HEK293 (cell line): Measurements from ENCODE around the gene RNF145.

Experiments
- EGR2 ChIP-seq: fragments of 450-650 bp; formaldehyde crosslinking; IDR thresholded peaks from 2 replicates; pipeline ENCODE4 v1.5.1; 2016; ENCODE audit warnings: low read depth, missing biosample characterization, missing genetic modification characterization
- KLF16 ChIP-seq: fragments of 450-650 bp; formaldehyde crosslinking; IDR thresholded peaks from 2 replicates; pipeline ENCODE4 v1.5.1; 2017; ENCODE audit warnings: missing biosample characterization, missing genetic modification characterization
- KLF9 ChIP-seq: fragments of 450-650 bp; formaldehyde crosslinking; IDR thresholded peaks from 2 replicates; pipeline ENCODE4 v1.5.1; 2016; ENCODE audit warnings: missing biosample characterization, missing genetic modification characterization, low read depth
- PRDM4 ChIP-seq: fragments of 450-650 bp; formaldehyde crosslinking; IDR thresholded peaks from 2 replicates; pipeline ENCODE4 v1.5.1; 2017; ENCODE audit warnings: missing biosample characterization, missing genetic modification characterization
- YY2 ChIP-seq: fragments of 450-650 bp; formaldehyde crosslinking; IDR thresholded peaks from 2 replicates; pipeline ENCODE4 v1.5.1; 2016; ENCODE audit warnings: missing biosample characterization, missing genetic modification characterization
- ZBTB11 ChIP-seq: fragments of 450-650 bp; formaldehyde crosslinking; conservative IDR thresholded peaks from 2 replicates; pipeline ENCODE4 v1.5.1; 2016; ENCODE audit warnings: low read depth, missing biosample characterization, missing genetic modification characterization
- ZBTB21 ChIP-seq: fragments of 450-650 bp; formaldehyde crosslinking; IDR thresholded peaks from 2 replicates; pipeline ENCODE4 v1.5.1; 2017; ENCODE audit warnings: missing biosample characterization, missing genetic modification characterization
- ZEB2 ChIP-seq: fragments of 450-650 bp; formaldehyde crosslinking; IDR thresholded peaks from 2 replicates; pipeline ENCODE4 v1.5.1; 2016; ENCODE audit warnings: missing biosample characterization, missing genetic modification characterization
- ZIC2 ChIP-seq: fragments of 450-650 bp; formaldehyde crosslinking; IDR thresholded peaks from 2 replicates; pipeline ENCODE4 v1.5.1; 2016; ENCODE audit warnings: missing biosample characterization, missing genetic modification characterization
- ZNF138 ChIP-seq: fragments of 450-650 bp; formaldehyde crosslinking; IDR thresholded peaks from 2 replicates; pipeline ENCODE4 v1.5.1; 2016; ENCODE audit warnings: missing biosample characterization, missing genetic modification characterization, borderline replicate concordance
- ZNF148 ChIP-seq: fragments of 450-650 bp; formaldehyde crosslinking; IDR thresholded peaks from 2 replicates; pipeline ENCODE4 v1.5.0; 2017; ENCODE audit warnings: missing biosample characterization, missing genetic modification characterization, borderline replicate concordance
- ZNF19 ChIP-seq: fragments of 450-650 bp; formaldehyde crosslinking; IDR thresholded peaks from 2 replicates; pipeline ENCODE4; 2016; ENCODE audit warnings: missing biosample characterization, missing genetic modification characterization, low read depth
- ZNF223 ChIP-seq: fragments of 450-650 bp; formaldehyde crosslinking; IDR thresholded peaks from 2 replicates; pipeline ENCODE4 v1.5.1; 2016; ENCODE audit warnings: missing biosample characterization, missing genetic modification characterization
- ZNF26 ChIP-seq: fragments of 450-650 bp; formaldehyde crosslinking; IDR thresholded peaks from 2 replicates; pipeline ENCODE4 v1.5.1; 2016; ENCODE audit warnings: missing biosample characterization, missing genetic modification characterization
- ZNF292 ChIP-seq: fragments of 450-650 bp; formaldehyde crosslinking; IDR thresholded peaks from 2 replicates; pipeline ENCODE4 v1.5.1; 2016; ENCODE audit warnings: low read depth, missing biosample characterization, missing genetic modification characterization, borderline replicate concordance
- ZNF362 ChIP-seq: fragments of 450-650 bp; formaldehyde crosslinking; IDR thresholded peaks from 2 replicates; pipeline ENCODE4 v1.5.1; 2016; ENCODE audit warnings: missing biosample characterization, missing genetic modification characterization
- ZNF704 ChIP-seq: fragments of 450-650 bp; formaldehyde crosslinking; IDR thresholded peaks from 2 replicates; pipeline ENCODE4 v1.5.1; 2016; ENCODE audit warnings: missing biosample characterization, missing genetic modification characterization
- ZNF777 ChIP-seq: fragments of 450-650 bp; formaldehyde crosslinking; IDR thresholded peaks from 2 replicates; pipeline ENCODE4 v1.5.1; 2017; ENCODE audit warnings: missing biosample characterization, missing genetic modification characterization, borderline replicate concordance
- ZNF843 ChIP-seq: fragments of 450-650 bp; formaldehyde crosslinking; IDR thresholded peaks from 2 replicates; pipeline ENCODE4 v1.5.1; 2016; ENCODE audit warnings: missing biosample characterization, missing genetic modification characterization
- ZSCAN16 ChIP-seq: fragments of 450-650 bp; formaldehyde crosslinking; IDR thresholded peaks from 2 replicates; pipeline ENCODE4 v1.5.1; 2016; ENCODE audit warnings: missing biosample characterization, missing genetic modification characterization
- ZSCAN5A ChIP-seq: fragments of 450-650 bp; formaldehyde crosslinking; IDR thresholded peaks from 2 replicates; pipeline ENCODE4 v1.5.1; 2016; ENCODE audit warnings: missing biosample characterization, missing genetic modification characterization

The RNF145 gene

GRCh38 chr5:159209438-159210209, at the start of gene RNF145 (continued):
- TF ChIP-seq ZSCAN5A (tag by site-specific recombination) (0 out of 2 replicates have a peak, but pooled peaks have one; percentile 44), ZNF138 (tag by site-specific recombination) (no peak), EGR2 (tag by site-specific recombination) (peak; percentile 95), ZNF704 (tag by site-specific recombination) (no peak), ZNF777 (tag by site-specific recombination) (0 out of 2 replicates have a peak, but pooled peaks have one; percentile 20), ZNF148 (no peak), ZNF19 (tag by site-specific recombination) (no peak), ZNF292 (tag by site-specific recombination) (no peak), ZEB2 (peak; percentile 95), ZNF26 (tag by site-specific recombination) (no peak), ZSCAN16 (no peak), ZIC2 (tag by site-specific recombination) (peak; percentile 52), ZBTB11 (tag by site-specific recombination) (no peak), PRDM4 (no peak; the same call in 1 of the 2 replicates), ZNF843 (tag by site-specific recombination) (peak; percentile 69; the same call in 1 of the 2 replicates), ZNF362 (tag by site-specific recombination) (no peak), KLF9 (tag by site-specific recombination) (peak; percentile 95), YY2 (peak; percentile 67), KLF16 (tag by site-specific recombination) (peak; percentile 70; the same call in 1 of the 2 replicates), ZNF223 (no peak), ZBTB21 (tag by site-specific recombination) (peak; percentile 46)
